ENCODE measurements around the gene HOXB3. TPM values are rescaled to one million over a fixed set of nuclear protein-coding genes. Genes with fewer than 3 reads are reported as not detected.

Gene HOXB3
- total and polyA plus RNA-seq, 2 of the 4 experiments (the other 2 are of a cell fraction), result 6.3 to 59.6 TPM

- TF ChIP-seq POLR2A (IDR thresholded peaks at IDR 0.05; ENCODE audit: low read depth, low read length) (no peak), RCOR1 (IDR thresholded peaks at IDR 0.05; ENCODE audit: insufficient replicate concordance, low read length) (no peak), CEBPB (IDR thresholded peaks at IDR 0.05; ENCODE audit: low read depth, low read length) (no peak), MAZ (IDR thresholded peaks at IDR 0.05; ENCODE audit: borderline replicate concordance, low read depth, low read length) (no peak), MAFK (IDR thresholded peaks at IDR 0.05; ENCODE audit: low read depth, low read length) (no peak), FOS (IDR thresholded peaks at IDR 0.05; ENCODE audit: low read depth, low read length) (no peak), ELK1 (IDR thresholded peaks at IDR 0.05; ENCODE audit: borderline replicate concordance, low read depth, low read length) (no peak), RFX5 (IDR thresholded peaks at IDR 0.05; ENCODE audit: low read depth, low read length) (no peak), NFE2L2 (IDR thresholded peaks at IDR 0.05; ENCODE audit: low read depth, low read length) (no peak), RAD21 (IDR thresholded peaks at IDR 0.05; ENCODE audit: low read length) (no peak)
- Histone ChIP-seq H3K56ac (ENCODE audit: extremely low read depth, insufficient read depth, low read length) (no peak overlapping the region), H4K91ac (ENCODE audit: insufficient read depth, low read depth, low read length) (no peak overlapping the region), H3K4me1 (ENCODE audit: control insufficient read depth, insufficient read depth, low read length) (peaks cover 12% of the 10 kb centered on the region), H3K4me2 (ENCODE audit: low read depth, low read length) (no peak overlapping the region), H2AK9ac (replicated peaks; ENCODE audit: low read depth, low read length, poor library complexity) (no peak overlapping the region), H2BK20ac (ENCODE audit: low read depth, low read length) (no peak overlapping the region), H3K4me3 (ENCODE audit: insufficient read depth, low read depth, low read length) (no peak overlapping the region), H3K79me1 (ENCODE audit: low read depth in 1 of 2, low read length in 2 of 2) (peaks cover 12 to 46% of the 10 kb centered on the region in 2 experiments; a peak in 3 of 4 replicates), H4K8ac (ENCODE audit: low read depth in 2 of 2, low read length in 2 of 2) (no peak overlapping the region), H3K9me1 (ENCODE audit: insufficient read depth, low read length) (0 out of 2 replicates have a peak, but pooled peaks cover 3% of the 10 kb centered on the region), H4K5ac (ENCODE audit: low read depth, low read length) (no peak overlapping the region), H3K9ac (ENCODE audit: low read depth, low read length) (no peak overlapping the region), H3K23ac (ENCODE audit: low read depth, low read length) (no peak overlapping the region), H3K36me3 (ENCODE audit: control insufficient read depth, insufficient read depth, low read length) (peaks cover 7% of the 10 kb centered on the region), H4K20me1 (ENCODE audit: insufficient read depth, low read length) (peaks cover 7% of the 10 kb centered on the region; the same call in 1 of the 2 replicates), H3K9me3 (ENCODE audit: control insufficient read depth, insufficient read depth, low read length) (no peaks in the 10 kb centered on the region), H3K18ac (ENCODE audit: low read depth, low read length) (no peak overlapping the region), H2BK15ac (ENCODE audit: low read depth, low read length) (no peak overlapping the region), H2BK5ac (ENCODE audit: low read depth, low read length, poor library complexity, severe bottlenecking) (no peak overlapping the region), H3K4ac (ENCODE audit: low read depth, low read length) (no peak overlapping the region), H2AFZ (replicated peaks; ENCODE audit: low read length, poor library complexity) (no peak overlapping the region), H2AK5ac (ENCODE audit: low read depth, low read length) (no peak overlapping the region), H2BK120ac (ENCODE audit: low read depth, low read length) (no peak overlapping the region), H3K27me3 (ENCODE audit: control insufficient read depth, insufficient read depth, low read length) (no peaks in the 10 kb centered on the region), H3K14ac (replicated peaks; ENCODE audit: low read depth, low read length) (no peak overlapping the region), H3K27ac (ENCODE audit: insufficient read depth, low read length) (no peak overlapping the region)
- DNase-seq, result no peak
- WGBS, 2 experiments (ENCODE audit: extremely low coverage in 2 of 2, insufficient read length in 1 of 2), result 100% methylated on average over 2 of the region's 10 CpGs; no CpG with 5 or more reads in 1 of the 2 experiments
- CTCF ChIA-PET, result no interaction called here
- in situ Hi-C loops (cut with MboI; ENCODE audit: low sequenced_read_pairs), result no loop called here
- POLR2A ChIA-PET (ENCODE audit: unreplicated experiment), result no interaction called here
- no peak for ATAC-seq (ENCODE audit: low read depth)
- intact Hi-C loops (cut with micrococcal nuclease), result no loop called here
- dilution Hi-C loops (cut with HindIII; ENCODE audit: low sequenced_read_pairs, unreplicated experiment), result no loop called here
- no TSS peak for BruUV-seq (replicated peaks)
Measured at GRCh38 chr17:48605409-48605919, 15.4 kb upstream of the HOXB3 start.
